ENCODE results near the gene SLC9A3. TPM values are rescaled to one million over a fixed set of nuclear protein-coding genes. Genes with fewer than 3 reads are reported as not detected.

SLC9A3 gene
- total and polyA plus RNA-seq, 2 of the 13 experiments (the other 11 are each of a cell fraction or from before 2014, with no cell fraction given) = 1.5 to 1.8 TPM

DNA sequence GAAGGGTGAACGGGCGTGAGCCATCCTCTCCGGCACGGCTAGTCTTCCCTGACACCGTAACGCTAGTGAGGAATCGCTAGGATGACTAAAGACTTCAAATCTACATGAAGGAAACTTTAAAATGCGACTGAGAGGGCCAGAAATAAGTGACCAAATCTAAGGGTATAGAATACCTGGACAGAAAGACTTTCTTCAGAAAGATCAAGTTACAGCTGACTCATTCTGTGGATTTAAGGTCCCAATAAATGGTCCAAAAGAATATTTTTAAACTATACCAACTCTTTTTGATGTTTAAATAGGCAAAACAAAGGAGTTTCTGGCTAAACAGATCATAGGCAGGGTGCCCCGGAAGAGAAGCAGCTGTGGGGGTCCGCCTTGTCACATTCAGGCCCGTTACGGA lies 49.0 kb upstream of the SLC9A3 start:
- H3K36me3 ChIP-seq (replicated peaks in 1 of 2; ENCODE audit: control insufficient read depth in 1 of 2, insufficient read depth in 2 of 2, low read length in 2 of 2) = no peaks in the 10 kb centered on the region
- H2AFZ ChIP-seq (ENCODE audit: low read length) = no peak overlapping the region
- H3K4me1 ChIP-seq (ENCODE audit: insufficient read depth, low read length) = no peaks in the 10 kb centered on the region
- ATAC-seq = no peak
- in situ Hi-C loops (cut with HindIII; ENCODE audit: extremely low pct_ligation_motif_present, low pct_unique_long_range_greater_than_20kb) (no loop called here), intact Hi-C loops (cut with micrococcal nuclease; ENCODE audit: unreplicated experiment) (no loop called here)
- peaks cover 4 to 65% of the 10 kb centered on the region in 2 experiments for H3K27me3 ChIP-seq (ENCODE audit: control insufficient read depth in 1 of 2, insufficient read depth in 2 of 2, low read length in 2 of 2)
- no peak overlapping the region for H3K4me3 ChIP-seq (replicated peaks in 1 of 3; ENCODE audit: insufficient read depth in 1 of 3, low read depth in 2 of 3, low read length in 3 of 3)
- WGBS (ENCODE audit: low lambda C conversion rate) = 59% methylated on average over 12 of the region's 12 CpGs
- H3K79me2 ChIP-seq (ENCODE audit: insufficient read depth, low read length) = no peaks in the 10 kb centered on the region
- H3K9ac ChIP-seq (ENCODE audit: insufficient read depth, low read depth, low read length) = no peak overlapping the region
- FAIRE-seq = no peak
- CTCF ChIA-PET (ENCODE audit: low intra/inter-chr PET ratio, low total read pairs) = no interaction called here
- H3K4me2 ChIP-seq (ENCODE audit: low read depth, low read length) = no peak overlapping the region
- DNase-seq (ENCODE audit: low spot score) = no peak
- H3K27ac ChIP-seq (ENCODE audit: extremely low read length, insufficient read depth, low read length) = no peak overlapping the region
- no TSS peak for BruUV-seq (replicated peaks)
- H3K9me3 ChIP-seq (ENCODE audit: low read length) = peaks cover 5% of the 10 kb centered on the region; the same call in 1 of the 2 replicates
- H4K20me1 ChIP-seq (ENCODE audit: insufficient read depth, low read length) = no peaks in the 10 kb centered on the region
- POLR2A ChIA-PET = no interaction called here
- TF ChIP-seq TOPORS (CRISPR knock-in tag; IDR thresholded peaks at IDR 0.05) = no peak
- no peak for TF ChIP-seq ZBTB49 (CRISPR knock-in tag; IDR thresholded peaks at IDR 0.05; ENCODE audit: borderline replicate concordance)
- no peak for TF ChIP-seq ZNF546 (CRISPR knock-in tag; conservative IDR thresholded peaks at IDR 0.05)
- TF ChIP-seq ZNF281 (CRISPR knock-in tag; IDR thresholded peaks at IDR 0.05; ENCODE audit: borderline replicate concordance) = no peak
- no peak for TF ChIP-seq RFXAP (CRISPR knock-in tag; IDR thresholded peaks at IDR 0.05; ENCODE audit: borderline replicate concordance)
- TF ChIP-seq GTF2F1 (IDR thresholded peaks at IDR 0.05; ENCODE audit: low read length) = no peak
- no peak for TF ChIP-seq NR3C1 (CRISPR knock-in tag; IDR thresholded peaks at IDR 0.05)
- no peak for TF ChIP-seq REST (IDR thresholded peaks at IDR 0.05; ENCODE audit: borderline replicate concordance in 1 of 2, low read depth in 1 of 2, low read length in 2 of 2)
- no peak for TF ChIP-seq MXD3 (CRISPR knock-in tag; IDR thresholded peaks at IDR 0.05)
- no peak for TF ChIP-seq ZNF530 (CRISPR knock-in tag; IDR thresholded peaks at IDR 0.05; ENCODE audit: low read depth)
- TF ChIP-seq, protein P1, sequence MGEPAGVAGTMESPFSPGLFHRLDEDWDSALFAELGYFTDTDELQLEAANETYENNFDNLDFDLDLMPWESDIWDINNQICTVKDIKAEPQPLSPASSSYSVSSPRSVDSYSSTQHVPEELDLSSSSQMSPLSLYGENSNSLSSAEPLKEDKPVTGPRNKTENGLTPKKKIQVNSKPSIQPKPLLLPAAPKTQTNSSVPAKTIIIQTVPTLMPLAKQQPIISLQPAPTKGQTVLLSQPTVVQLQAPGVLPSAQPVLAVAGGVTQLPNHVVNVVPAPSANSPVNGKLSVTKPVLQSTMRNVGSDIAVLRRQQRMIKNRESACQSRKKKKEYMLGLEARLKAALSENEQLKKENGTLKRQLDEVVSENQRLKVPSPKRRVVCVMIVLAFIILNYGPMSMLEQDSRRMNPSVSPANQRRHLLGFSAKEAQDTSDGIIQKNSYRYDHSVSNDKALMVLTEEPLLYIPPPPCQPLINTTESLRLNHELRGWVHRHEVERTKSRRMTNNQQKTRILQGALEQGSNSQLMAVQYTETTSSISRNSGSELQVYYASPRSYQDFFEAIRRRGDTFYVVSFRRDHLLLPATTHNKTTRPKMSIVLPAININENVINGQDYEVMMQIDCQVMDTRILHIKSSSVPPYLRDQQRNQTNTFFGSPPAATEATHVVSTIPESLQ (CRISPR knock-in tag; conservative IDR thresholded peaks at IDR 0.05) = no peak
- TF ChIP-seq TRIM24 (CRISPR knock-in tag; IDR thresholded peaks at IDR 0.05) = no peak
- TF ChIP-seq SIX1 (CRISPR knock-in tag; IDR thresholded peaks at IDR 0.05; ENCODE audit: borderline replicate concordance) = no peak

All from HepG2 (cell line).